GM19193 (cell line): ENCODE measurements around the gene SH3PXD2A.
A peak's percentile ranks its signal among the peaks of the same experiment; 100 is the strongest.

Source experiments
- POLR2A ChIP-seq: IDR thresholded peaks from 4 replicates; pipeline ENCODE4 v1.6.1; 2011; ENCODE audit not compliant: insufficient read depth, insufficient read length; ENCODE audit errors: extremely low read depth

Gene SH3PXD2A

DNA sequence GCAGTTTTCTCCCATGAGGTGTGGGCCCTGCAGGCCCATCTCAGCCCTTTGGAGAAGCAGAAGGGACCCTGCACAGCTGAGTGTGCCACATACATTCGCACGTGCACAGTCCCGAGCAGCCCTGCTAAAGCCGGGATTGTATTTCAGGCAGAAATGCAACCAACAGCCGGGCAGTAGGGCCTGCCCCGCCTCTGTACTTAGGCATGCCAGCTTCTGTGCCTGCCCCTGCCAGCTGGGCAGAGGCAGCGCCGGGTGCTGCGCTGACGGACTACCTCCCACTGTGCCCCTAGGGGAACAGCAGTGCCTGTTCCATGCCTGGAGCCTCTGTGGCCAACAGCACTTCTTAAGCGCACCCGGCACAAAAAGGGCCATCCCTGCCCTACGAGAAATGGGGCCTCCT is 191.6 kb downstream of the SH3PXD2A start:
- no peak for TF ChIP-seq POLR2A

DNA sequence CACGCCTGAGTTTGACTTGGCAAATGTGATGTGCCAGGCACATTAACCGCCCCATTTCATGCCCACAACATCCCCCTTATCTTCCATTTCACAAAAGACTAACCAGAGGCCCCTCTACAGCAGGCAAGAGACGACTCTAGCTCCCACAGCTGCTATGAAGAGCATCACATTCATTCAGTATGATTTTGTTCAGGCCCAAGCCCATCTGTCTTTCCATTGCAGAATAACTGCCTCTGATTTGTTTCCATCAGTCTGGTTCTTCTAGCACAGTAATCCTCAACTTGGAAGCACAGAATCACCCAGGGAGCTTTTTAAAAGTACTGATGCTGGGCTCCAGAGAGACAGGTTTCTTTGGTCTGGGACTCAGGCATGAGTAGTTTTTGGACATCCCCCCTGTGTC is 192.1 kb downstream of the SH3PXD2A start:
- TF ChIP-seq POLR2A, result no peak

DNA sequence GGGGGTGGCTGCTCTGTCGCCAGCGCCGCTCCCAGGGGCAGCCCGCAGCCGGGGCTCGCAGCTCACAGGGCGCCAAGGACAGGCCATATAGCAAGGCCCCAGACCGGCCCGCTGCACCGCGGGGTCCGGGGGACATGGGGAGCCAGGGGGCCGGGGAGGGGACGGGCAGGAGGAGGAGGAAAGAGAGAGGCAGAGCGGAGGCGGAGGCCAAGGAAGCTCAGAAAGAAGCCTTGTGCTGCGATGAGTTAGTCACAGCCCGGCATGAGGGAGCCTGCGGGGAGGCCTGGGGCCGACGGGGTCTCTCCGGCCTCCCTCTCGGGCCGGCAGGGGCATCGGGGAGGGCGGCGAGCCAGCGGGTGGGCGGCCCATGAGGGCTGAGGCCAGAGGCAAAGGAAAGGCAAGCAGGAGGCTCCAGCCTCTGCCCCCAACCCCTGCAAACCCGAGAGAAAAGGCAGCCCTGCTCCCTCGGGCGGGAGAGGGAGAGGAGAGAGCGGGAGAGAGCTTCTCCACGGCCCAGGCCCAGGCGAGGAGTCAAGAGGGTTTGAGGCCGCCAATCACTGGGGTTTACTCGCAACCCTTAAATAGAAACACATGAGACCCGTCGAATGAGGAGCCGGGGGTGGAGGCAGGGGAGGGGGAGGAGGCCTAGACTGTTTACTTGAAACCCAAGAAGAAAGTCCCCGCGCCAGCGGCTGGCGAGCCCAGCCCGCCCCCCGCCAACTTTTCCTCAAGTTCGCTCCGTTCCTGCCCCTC is 194.0 kb downstream of the SH3PXD2A start:
- peak; percentile 41 for TF ChIP-seq POLR2A

DNA sequence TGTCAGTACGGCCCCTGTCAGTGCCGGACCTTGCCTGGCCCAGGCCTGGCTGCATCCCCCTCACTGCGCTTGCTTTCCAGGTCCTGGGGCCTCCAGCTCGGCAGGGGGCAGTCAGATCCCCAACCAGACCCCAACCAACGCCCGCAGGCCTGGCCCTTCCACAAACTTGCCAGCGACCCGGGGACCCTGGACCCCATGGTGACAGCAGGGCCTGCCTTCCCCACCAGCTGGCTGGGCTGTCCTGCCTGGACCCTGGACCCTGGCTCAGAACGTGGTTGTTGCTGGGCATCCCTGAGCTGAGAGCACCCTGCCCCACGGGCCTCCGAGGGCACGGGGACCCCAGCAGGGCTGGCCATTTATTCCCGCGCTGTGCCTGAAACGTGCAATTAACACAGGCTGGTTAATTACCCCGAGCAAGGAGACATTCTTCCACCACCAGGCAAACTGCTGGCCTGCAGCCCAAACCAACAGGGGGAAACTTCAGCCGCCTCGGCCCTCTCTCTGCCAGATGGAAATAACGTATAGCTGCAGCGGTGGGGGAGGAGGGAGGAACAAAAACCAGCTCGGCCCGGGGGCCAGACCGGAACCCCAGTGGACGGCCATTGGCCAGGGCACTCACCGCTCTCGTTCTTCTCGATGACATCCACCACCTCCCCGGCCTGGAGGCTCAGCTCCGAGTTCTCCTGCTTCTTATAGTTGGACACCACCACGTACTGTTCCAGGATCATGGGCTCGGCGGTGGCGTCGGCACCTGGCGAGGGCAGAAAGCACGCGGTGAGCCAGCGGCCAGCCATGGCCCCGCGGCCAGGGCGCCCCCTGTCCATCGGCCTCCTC is 194.8 kb downstream of the SH3PXD2A start:
- no peak for TF ChIP-seq POLR2A

DNA sequence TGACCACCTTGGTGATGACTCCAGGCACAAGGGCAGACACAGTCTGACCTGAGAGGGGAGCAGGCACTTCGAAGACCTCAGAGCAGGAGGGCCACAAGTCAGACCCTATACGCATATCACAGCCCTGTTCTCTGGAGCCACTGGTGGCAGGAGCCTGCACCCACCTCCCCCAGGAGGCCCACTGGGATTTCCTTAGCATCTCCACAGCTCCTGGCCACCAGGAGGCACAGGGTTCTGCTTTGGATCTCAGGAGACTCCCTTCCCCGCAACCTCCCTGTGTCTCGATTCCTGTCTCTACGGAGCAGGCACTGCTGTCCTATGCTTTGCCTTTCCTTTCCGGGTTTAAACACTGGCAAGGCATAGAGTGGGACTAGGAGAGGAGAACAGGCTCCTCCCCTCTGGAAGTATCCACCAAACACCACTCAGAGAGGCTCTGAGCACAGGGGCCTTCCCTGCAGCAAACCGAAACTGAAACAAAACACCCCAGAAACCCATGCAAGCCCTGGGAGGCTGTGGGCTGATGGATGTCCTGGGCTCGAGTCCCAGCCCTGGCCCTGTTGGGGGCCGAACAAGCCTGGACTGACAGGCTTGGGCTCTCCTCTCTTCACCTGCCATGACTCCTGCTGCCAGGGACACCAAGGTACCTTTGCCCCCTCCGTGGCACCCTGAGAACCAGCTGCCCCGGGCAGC is 195.6 kb downstream of the SH3PXD2A start:
- no peak for TF ChIP-seq POLR2A

DNA sequence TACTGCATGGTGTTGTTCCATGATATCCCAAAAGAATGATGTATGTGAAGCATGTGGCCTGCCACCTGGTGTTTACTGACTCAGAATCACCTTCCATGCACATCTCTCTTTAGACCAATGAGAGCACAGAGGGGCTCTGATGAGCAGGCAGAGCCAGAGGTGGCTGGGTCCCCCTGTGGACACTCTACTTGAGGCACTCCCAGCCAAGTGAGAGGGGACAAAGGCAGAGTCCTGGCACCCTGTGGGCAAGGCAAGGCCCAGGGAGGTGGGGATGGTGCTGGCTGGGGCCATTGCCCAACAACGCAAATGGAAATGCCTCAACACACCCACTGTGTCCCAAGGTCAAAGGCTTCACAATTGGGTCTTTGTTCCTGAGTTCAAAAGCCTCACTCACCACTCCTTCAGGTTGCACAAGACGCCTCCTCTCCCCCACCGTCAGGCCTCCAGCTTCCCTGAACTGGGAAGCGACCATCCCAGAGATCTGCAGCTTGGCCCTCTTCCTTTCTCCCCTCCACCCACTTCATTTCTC is 197.3 kb downstream of the SH3PXD2A start:
- TF ChIP-seq POLR2A, result no peak

DNA sequence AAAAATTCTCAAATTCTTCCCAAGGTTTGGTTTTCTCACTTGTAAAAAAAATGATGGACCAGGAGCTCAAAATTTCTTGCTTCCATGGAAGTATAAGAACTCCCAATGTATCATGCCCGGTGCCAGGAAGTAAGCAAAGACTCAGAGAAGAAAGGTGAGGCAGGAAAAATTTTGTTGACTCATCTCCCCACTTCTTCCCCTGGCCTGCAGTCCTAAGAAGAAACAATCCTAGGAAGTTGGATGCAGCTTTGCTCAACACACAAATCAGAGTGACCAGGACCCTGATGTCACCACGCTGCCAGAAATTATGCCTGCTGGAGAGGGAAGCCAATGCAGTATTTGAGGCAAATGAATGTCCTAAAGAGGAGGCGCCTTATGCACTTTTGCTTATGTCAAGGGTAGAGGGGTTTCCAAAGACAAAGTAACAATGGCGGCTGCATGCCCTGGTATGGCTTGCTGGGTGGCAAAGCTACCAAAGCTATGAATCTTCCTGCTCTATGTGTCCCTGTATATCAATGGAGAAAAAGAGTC is 198.2 kb downstream of the SH3PXD2A start:
- no peak for TF ChIP-seq POLR2A

DNA sequence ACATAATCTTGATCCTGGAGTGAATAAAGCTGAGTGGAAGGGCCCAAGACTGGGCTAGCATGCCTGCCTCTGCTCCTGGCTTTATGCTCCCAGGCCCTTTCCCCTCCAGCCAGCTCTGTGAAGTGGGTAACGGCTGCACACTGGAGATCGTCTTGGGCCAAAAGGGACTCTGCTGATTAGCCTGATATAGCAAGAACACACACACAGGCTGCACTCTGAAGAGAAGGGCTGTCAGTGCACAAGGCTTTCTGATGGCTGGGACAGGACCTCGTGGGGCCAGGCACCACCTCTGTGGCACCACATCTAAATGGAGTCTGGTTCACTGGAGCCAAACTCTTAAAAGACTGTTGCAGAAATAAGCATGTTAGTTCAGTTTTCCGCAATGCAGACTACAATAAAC is 200.5 kb downstream of the SH3PXD2A start:
- TF ChIP-seq POLR2A, result no peak

DNA sequence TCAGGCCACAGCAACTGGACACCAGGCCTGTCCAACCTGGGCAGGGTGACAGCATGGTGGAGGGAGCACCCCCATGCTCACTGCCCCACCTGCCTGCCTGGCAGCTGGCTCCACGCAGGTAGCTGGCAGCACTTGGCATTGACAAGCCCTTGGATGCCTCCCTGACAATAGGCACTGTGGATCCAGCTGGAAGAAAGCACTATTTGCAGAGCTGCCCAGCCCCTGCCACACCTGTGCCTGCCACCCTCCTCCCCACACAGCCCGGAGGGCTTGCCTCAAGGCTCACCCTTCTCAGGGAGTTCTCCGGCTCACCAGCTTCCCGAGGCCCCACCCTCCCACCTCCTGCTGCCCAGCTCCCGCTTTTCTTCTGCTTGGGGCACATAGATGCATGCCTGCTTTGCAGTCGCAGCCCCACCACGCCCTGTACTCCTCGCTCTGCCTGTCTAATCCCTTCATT is 201.8 kb downstream of the SH3PXD2A start:
- no peak for TF ChIP-seq POLR2A

DNA sequence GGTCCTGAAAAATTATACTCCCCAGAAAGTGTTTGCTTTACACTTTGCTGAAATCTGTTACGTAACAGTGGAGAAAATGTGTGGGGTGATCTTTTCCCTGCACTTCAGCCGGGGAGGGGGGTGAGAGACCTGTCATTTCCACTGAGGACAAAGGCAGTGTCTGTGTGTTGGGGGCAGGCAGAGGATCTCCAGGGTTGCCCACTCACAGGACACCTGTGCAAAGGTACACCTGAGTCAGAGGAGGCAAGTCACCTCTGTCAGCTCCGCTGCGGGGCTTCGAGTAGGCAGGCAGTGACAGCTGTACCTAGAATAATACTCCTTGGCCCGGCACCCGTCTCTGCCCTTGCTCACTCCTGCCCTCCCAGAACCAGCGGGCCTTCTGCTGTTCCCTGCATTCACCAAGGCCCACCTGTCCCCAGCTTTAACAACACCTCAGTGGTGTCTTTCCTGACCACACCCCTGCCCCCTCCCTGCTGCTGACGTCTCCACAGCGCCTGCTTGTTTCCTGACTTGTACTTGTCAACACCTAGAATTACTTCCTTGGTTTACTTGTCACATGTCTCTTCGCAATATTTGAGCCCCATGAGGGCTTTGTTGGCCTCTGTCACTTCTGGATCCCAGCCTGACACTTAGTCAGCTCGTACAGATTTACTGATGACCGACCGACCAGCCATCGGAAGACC is 202.6 kb downstream of the SH3PXD2A start:
- no peak for TF ChIP-seq POLR2A

DNA sequence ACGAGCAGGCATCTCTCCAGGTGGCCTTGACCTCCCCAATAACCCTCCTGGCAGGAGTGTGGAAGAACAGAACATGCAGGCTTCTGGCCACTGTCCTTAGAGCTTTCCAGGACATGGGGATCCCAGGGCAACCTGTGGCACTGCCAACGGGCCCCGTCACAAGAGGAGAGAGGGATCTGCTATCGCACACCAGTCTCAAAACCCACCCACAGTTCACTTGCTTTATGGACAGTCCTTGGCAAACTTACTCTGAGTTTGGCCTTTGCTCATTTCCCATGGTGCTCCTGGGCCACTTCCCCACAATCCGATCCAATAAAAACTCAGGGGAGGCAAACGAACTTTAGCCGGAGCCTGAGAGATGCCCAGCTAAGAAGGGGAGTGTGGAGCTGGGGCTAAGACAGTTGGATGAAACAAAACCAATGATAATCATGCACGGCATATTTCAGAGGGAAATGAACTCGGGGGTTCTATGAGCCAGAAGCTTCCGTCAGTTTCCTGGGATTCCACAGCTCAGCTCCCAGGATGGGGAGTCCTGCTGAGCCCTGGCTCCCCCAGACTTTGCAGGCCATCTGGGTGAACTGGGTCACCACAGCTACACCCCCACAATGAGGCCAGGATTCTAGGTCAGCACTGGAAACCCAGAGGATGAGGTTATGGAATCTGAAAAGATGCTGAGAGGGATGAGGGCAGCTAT is 203.4 kb downstream of the SH3PXD2A start:
- TF ChIP-seq POLR2A, result no peak

DNA sequence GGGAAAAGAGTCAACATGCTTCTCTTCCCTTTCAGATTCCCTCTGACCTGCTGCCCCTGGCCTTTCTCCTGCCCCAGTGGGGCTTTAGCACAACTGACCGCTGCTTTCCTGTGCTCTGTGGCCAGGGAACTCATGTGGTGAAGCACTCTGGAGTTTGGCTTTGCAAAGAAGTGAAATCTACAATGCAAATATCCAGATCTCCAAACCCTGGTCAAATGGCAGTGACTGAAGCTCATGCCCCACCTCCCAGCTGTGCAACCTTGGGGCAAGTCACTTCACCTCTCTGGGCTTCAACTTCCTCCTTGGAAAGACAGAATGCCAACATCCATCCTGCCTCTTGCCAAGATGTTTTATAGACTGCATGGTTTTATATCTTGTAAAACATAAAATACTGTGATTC is 204.0 kb downstream of the SH3PXD2A start:
- no peak for TF ChIP-seq POLR2A

DNA sequence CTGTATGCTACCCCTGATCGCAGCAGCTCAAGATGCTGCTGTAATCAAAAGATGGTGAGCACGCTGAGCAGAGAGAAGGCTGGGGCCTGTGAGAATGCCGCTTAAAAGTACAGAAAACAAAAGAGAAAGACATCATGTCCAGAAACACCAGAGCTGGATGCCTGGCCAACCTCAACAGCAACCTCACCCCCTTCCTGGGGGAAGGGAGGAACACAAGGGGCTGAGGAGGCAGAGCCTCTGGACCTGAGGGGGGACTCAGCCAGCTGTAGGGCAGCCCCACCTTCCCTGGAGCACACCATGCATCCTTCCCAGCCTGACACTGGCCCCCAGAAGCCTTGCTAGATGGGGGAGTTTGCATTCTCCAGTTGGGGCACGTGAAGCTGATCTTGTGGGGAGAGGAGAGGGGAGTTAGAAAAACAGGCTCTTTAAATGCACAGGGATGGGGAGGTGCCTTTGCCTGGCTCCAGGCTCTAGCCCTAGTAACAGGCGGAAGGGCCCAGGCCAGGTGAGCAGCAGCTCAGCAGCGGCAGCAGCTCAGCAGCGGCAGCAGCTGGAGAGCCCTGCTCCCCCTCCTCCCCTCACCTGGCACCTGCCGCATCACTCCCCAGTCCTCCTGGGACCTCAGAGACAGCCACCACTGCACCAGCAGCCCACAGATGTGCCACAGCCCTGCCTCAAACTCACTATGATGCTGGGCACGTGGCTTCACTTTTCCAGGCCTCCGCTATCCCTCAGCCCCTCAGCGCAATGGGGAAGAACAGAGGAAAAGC is 205.5 kb downstream of the SH3PXD2A start:
- TF ChIP-seq POLR2A, result no peak
